Esophagus muscularis mucosa (tissue), 4 donors: Measurements from ENCODE around the gene VWC2L. TPM values are rescaled to one million over a fixed set of nuclear protein-coding genes. Genes with fewer than 3 reads are reported as not detected.

Experiments
- DNase-seq: peaks from one replicate; pipeline ENCODE4 v3.0.0-alpha.2; 2017; ENCODE audit errors: extremely low spot score
- H3K27ac ChIP-seq, 4 donors: fragments of 200-600 bp; sonication (generic); replicated peaks in 1 of 4; 1 replicate in 3 of 4; 2 replicates in 1 of 4; pipeline ENCODE4 v1.5.1; 2016 to 2019; ENCODE audit warnings: mild to moderate bottlenecking in 1 of 4
- H3K27me3 ChIP-seq, 4 donors: fragments of 200-600 bp; sonication (generic); one replicate each; pipeline versions ENCODE4 v1.5.1 to v1.6.0; 2016 to 2019
- H3K36me3 ChIP-seq, 4 donors: fragments of 200-600 bp; sonication (generic); one replicate each; pipeline ENCODE4 v1.5.1; 2016 to 2019
- H3K4me1 ChIP-seq, 4 donors: fragments of 200-600 bp; sonication (generic); one replicate each; pipeline ENCODE4 v1.5.1; 2016 to 2019
- H3K4me3 ChIP-seq, 4 donors: fragments of 200-600 bp; sonication (generic); 1 replicate in 2 of 4; 2 replicates in 2 of 4; pipeline ENCODE4 v1.5.1; 2016 to 2019; ENCODE audit warnings: mild to moderate bottlenecking in 4 of 4, moderate library complexity in 1 of 4
- H3K9me3 ChIP-seq, 4 donors: fragments of 200-600 bp; sonication (generic); 1 replicate in 3 of 4; 2 replicates in 1 of 4; pipeline ENCODE4 v1.5.1; 2016 to 2019
- CTCF ChIP-seq, 3 experiments: fragments of 200-600 bp in 2 of 3; fragments of 450-650 bp in 1 of 3; sonication (generic) in 2 of 3; IDR thresholded peaks; one replicate each; pipeline ENCODE4 v1.5.1; 2017 to 2019; ENCODE audit warnings: antibody characterized with exemption in 3 of 3, mild to moderate bottlenecking in 2 of 3, moderate library complexity in 1 of 3
- EP300 ChIP-seq: sonication (generic); formaldehyde crosslinking; IDR thresholded peaks from one replicate; pipeline ENCODE4 v1.6.1; 2017; ENCODE audit warnings: antibody characterized with exemption
- POLR2A ChIP-seq: fragments of 450-650 bp; IDR thresholded peaks from one replicate; pipeline ENCODE4 v1.6.1; 2017; ENCODE audit warnings: antibody characterized with exemption, moderate library complexity, mild to moderate bottlenecking, low read depth
- POLR2AphosphoS5 ChIP-seq, 2 donors: sonication (generic); formaldehyde crosslinking; IDR thresholded peaks; one replicate each; pipeline ENCODE4 v1.6.1; 2017; ENCODE audit warnings: antibody characterized with exemption in 2 of 2
- WGBS: methylation state at CpG from one replicate; pipeline ENCODE4 v1.1.5; 2018; 5-methylcytosine and 5-hydroxymethylcytosine counted together
- intact Hi-C: fragments of 100-400 bp; cut with DNase I; formaldehyde crosslinking; loops from one replicate; pipeline ENCODE4 v1.15.1; 2023
- total RNA-seq, 4 donors: library from RNA; depleted of rRNA; stranded (reverse); fragments of >200 nt; gene quantifications; one replicate each; pipeline versions ENCODE4 v1.1.0 to v1.2.1, GENCODE V29; 2016

VWC2L gene
- total RNA-seq, 4 donors from 2014 or later, result 0.11 TPM; not detected in 3

GRCh38 chr2:214533541-214533940 lies 122.7 kb downstream of the VWC2L start:
- no peak for DNase-seq
- 54% methylated on average over 3 of the region's 3 CpGs for WGBS

GRCh38 chr2:214536625-214537024 lies 125.8 kb downstream of the VWC2L start:
- no peak for TF ChIP-seq EP300
- no peak for TF ChIP-seq POLR2A
- no peak for TF ChIP-seq POLR2AphosphoS5 (IDR thresholded peaks at IDR 0.05)
- no peak for TF ChIP-seq CTCF (IDR thresholded peaks at IDR 0.05)
- Histone ChIP-seq H3K27me3 (no peaks in the 10 kb centered on the region), H3K27ac (no peak overlapping the region), H3K4me1 (no peaks in the 10 kb centered on the region), H3K4me3 (no peak overlapping the region), H3K36me3 (no peaks in the 10 kb centered on the region), H3K9me3 (no peaks in the 10 kb centered on the region)
- intact Hi-C loops, result no loop called here
- WGBS, result 80% methylated on average over 3 of the region's 3 CpGs
- DNase-seq, result no peak

More at GRCh38 chr2:214533541-214533940, 122.7 kb downstream of the VWC2L start:
- TF ChIP-seq POLR2AphosphoS5 (IDR thresholded peaks at IDR 0.05), result no peak
- TF ChIP-seq EP300, result no peak
- no peak for TF ChIP-seq CTCF (IDR thresholded peaks at IDR 0.05)
- TF ChIP-seq POLR2A, result no peak
- no peaks in the 10 kb centered on the region for H3K36me3 ChIP-seq
- no peaks in the 10 kb centered on the region for H3K9me3 ChIP-seq
- H3K27me3 ChIP-seq, result no peaks in the 10 kb centered on the region
- intact Hi-C loops, result no loop called here
- no peak overlapping the region for H3K27ac ChIP-seq
- no peaks in the 10 kb centered on the region for H3K4me1 ChIP-seq
- no peak overlapping the region for H3K4me3 ChIP-seq

- intact Hi-C loops, result no loop called here
- H3K9me3 ChIP-seq, result no peaks in the 10 kb centered on the region
- H3K27me3 ChIP-seq, result no peaks in the 10 kb centered on the region
- no peak overlapping the region for H3K4me3 ChIP-seq
- H3K27ac ChIP-seq, result no peak overlapping the region
- no peak for DNase-seq
- no peak for TF ChIP-seq POLR2AphosphoS5 (IDR thresholded peaks at IDR 0.05)
- no peak for TF ChIP-seq EP300
- H3K4me1 ChIP-seq, result peaks cover 3 to 10% (median 8%) of the 10 kb centered on the region in 4 donors
- no peaks in the 10 kb centered on the region for H3K36me3 ChIP-seq
- 50% methylated on average over 3 of the region's 3 CpGs for WGBS
These were observed 127.1 kb downstream of the VWC2L start for GRCh38 chr2:214537929-214538328.

DNA sequence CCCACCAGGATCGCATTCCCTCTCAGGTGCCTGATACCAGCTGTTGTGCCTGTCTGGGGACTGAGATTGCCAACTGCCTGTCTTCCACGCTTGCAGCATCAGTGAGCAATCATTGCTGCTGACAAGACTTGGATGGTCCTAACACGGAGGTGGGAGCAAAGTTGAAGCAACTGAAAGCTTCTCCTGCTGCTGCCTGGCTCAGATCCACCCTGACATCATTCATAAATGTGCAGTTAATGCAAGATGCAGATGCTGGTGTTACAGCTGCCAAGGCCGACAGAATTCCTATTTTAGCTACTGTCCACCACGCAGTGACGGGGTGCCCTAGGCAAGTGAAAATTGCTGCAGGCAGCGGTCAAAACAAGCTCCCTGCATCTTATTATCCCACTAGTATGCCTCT lies 131.4 kb downstream of the VWC2L start:
- H3K27ac ChIP-seq, result no peak overlapping the region
- peaks cover 3 to 11% (median 8%) of the 10 kb centered on the region in 4 donors for H3K4me1 ChIP-seq
- H3K9me3 ChIP-seq, result no peaks in the 10 kb centered on the region
- H3K27me3 ChIP-seq, result no peaks in the 10 kb centered on the region
- WGBS, result 58% methylated on average over 7 of the region's 7 CpGs
- TF ChIP-seq CTCF (IDR thresholded peaks at IDR 0.05) (no peak), EP300 (no peak), POLR2A (no peak), POLR2AphosphoS5 (IDR thresholded peaks at IDR 0.05) (no peak)
- H3K4me3 ChIP-seq, result no peak overlapping the region
- no peaks in the 10 kb centered on the region for H3K36me3 ChIP-seq
- intact Hi-C loops, result no loop called here
- no peak for DNase-seq

DNA sequence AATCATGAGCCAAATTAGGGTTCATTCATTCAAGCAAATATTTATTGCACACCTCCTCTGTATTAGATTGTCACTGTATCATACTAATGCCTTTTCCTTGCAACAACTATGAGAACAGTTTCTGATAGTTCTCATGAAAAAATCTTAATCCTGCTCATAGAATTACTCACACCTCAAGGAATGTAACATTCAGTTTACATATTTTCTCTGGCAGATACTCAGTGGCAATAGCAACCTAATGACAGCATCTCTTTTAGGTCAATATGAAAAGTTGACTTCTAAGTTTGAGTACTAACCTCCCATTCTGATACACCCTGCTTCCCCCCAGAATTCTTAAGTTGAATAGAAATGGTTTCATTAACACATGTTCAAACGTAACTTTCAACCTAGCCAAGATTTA lies 132.0 kb downstream of the VWC2L start:
- intact Hi-C loops, result no loop called here
- H3K4me1 ChIP-seq, result peaks cover 3 to 16% (median 9%) of the 10 kb centered on the region in 4 donors
- no peak overlapping the region for H3K4me3 ChIP-seq
- no peak for DNase-seq
- no peaks in the 10 kb centered on the region for H3K9me3 ChIP-seq
- no peaks in the 10 kb centered on the region for H3K36me3 ChIP-seq
- TF ChIP-seq EP300, result no peak
- no peak for TF ChIP-seq POLR2AphosphoS5 (IDR thresholded peaks at IDR 0.05)
- TF ChIP-seq CTCF (IDR thresholded peaks at IDR 0.05), result no peak
- no peak for TF ChIP-seq POLR2A
- H3K27ac ChIP-seq, result no peak overlapping the region
- 69% methylated on average over 1 of the region's 1 CpG for WGBS
- no peaks in the 10 kb centered on the region for H3K27me3 ChIP-seq
